ENCODE data around the gene OR52R1.

- TF ChIP-seq, protein P1, sequence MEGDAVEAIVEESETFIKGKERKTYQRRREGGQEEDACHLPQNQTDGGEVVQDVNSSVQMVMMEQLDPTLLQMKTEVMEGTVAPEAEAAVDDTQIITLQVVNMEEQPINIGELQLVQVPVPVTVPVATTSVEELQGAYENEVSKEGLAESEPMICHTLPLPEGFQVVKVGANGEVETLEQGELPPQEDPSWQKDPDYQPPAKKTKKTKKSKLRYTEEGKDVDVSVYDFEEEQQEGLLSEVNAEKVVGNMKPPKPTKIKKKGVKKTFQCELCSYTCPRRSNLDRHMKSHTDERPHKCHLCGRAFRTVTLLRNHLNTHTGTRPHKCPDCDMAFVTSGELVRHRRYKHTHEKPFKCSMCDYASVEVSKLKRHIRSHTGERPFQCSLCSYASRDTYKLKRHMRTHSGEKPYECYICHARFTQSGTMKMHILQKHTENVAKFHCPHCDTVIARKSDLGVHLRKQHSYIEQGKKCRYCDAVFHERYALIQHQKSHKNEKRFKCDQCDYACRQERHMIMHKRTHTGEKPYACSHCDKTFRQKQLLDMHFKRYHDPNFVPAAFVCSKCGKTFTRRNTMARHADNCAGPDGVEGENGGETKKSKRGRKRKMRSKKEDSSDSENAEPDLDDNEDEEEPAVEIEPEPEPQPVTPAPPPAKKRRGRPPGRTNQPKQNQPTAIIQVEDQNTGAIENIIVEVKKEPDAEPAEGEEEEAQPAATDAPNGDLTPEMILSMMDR (IDR thresholded peaks at IDR 0.05; ENCODE audit: low read length): no peak
- no peak for TF ChIP-seq EZH2phosphoT487 (IDR thresholded peaks at IDR 0.05; ENCODE audit: low read length)
Observed at GRCh38 chr11:4839851-4840549, 35.8 kb upstream of the OR52R1 start.
